ENCODE measurements around the gene MRTFB. TPM values are rescaled to one million over a fixed set of nuclear protein-coding genes. Genes with fewer than 3 reads are reported as not detected.
"Not testable (repeated sequence)": the region's sequence is repeated elsewhere in the genome, so short reads cannot be mapped to it uniquely, and the experiment has no call there.

Gene MRTFB
- total RNA-seq, 4 donors from 2014 or later = 43.6 to 197 (median 65.5) TPM

GRCh38 chr16:14043278-14043677 lies 27.8 kb upstream of the MRTFB start:
- H3K4me3 ChIP-seq = no peak overlapping the region
- H3K36me3 ChIP-seq = no peaks in the 10 kb centered on the region
- no peak for DNase-seq (ENCODE audit: low spot score in 2 of 2)
- no peaks in the 10 kb centered on the region for H3K27me3 ChIP-seq
- 67% methylated on average over 6 of the region's 6 CpGs for WGBS
- TF ChIP-seq EP300 (IDR thresholded peaks at IDR 0.05) (no peak), POLR2AphosphoS5 (IDR thresholded peaks at IDR 0.05) (no peak), POLR2A (IDR thresholded peaks at IDR 0.05) (no peak), CTCF (IDR thresholded peaks at IDR 0.05) (no peak)
- H3K27ac ChIP-seq = peak overlapping the region; percentile 35
- H3K9me3 ChIP-seq = peaks cover 3% of the 10 kb centered on the region
- no peaks in the 10 kb centered on the region for H3K4me1 ChIP-seq

DNA sequence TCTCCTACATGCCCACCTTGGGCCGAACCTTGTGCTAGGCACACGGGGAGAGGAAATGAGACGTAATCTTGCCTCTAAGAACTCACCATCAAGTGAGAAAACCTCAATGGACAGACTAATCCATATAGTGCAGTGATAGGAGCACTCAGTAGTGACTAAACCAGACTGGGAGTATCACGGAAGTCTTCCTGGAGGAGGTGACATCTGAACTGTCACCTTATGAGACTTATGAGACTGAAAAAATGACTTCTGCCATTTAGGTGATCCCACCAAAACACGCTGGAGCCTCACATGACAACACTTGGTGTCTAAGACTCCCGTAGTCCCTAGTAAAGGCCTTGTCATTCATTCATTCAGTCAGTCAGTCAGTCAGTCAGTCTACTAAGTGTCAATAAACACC lies 27.3 kb upstream of the MRTFB start:
- H3K4me1 ChIP-seq = no peaks in the 10 kb centered on the region
- peaks cover 3% of the 10 kb centered on the region for H3K9me3 ChIP-seq
- no peak for TF ChIP-seq POLR2A (IDR thresholded peaks at IDR 0.05)
- no peak for TF ChIP-seq EP300 (IDR thresholded peaks at IDR 0.05)
- no peak for TF ChIP-seq POLR2AphosphoS5 (IDR thresholded peaks at IDR 0.05)
- TF ChIP-seq CTCF (IDR thresholded peaks at IDR 0.05) = no peak
- no peak for DNase-seq (ENCODE audit: low spot score in 2 of 2)
- H3K36me3 ChIP-seq = no peaks in the 10 kb centered on the region
- peak overlapping the region; percentile 35 for H3K27ac ChIP-seq
- H3K4me3 ChIP-seq = no peak overlapping the region
- 96% methylated on average over 6 of the region's 6 CpGs for WGBS
- no peaks in the 10 kb centered on the region for H3K27me3 ChIP-seq

DNA sequence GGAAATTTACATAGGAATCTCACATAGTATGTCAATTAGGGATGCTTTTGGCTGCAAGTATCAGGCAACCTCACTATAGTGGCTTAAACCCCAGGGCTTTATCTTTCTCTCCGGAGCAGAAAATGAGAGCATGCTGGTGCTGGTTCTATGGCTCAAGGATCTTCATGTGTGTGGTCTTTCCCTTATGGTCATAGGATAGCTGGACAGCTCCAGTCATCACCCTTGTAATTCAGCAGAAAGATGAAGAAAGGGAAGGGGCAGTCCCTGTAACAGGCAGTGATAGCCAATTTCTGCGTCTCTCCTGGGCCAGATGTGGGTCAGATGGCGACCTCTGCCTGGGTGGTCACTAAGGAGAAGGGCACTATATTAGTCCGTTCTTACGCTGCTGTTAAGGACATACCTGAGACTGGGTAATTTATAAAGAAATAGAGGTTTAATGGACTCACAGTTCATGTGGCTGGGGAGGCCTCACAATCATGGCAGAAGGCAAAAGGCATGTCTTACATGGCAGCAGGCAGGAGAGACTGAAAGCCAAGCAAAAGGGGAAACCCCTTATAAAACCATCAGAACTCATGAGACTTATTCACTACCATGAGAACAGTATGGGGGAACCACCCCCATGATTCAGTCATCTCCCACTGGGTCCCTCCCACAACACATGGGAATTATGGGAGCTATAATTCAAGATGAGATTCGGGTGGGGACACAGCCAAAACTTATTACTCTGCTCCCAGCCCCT lies 23.8 kb upstream of the MRTFB start:
- H3K4me3 ChIP-seq, H3K36me3 ChIP-seq, H3K27me3 ChIP-seq, H3K27ac ChIP-seq, H3K9me3 ChIP-seq, H3K4me1 ChIP-seq: not testable (repeated sequence)
- peak in 1 of 2 donors; percentile 5 for DNase-seq (ENCODE audit: low spot score in 2 of 2)
- WGBS = 89% methylated on average over 6 of the region's 6 CpGs

GRCh38 chr16:14050291-14051027 lies 20.7 kb upstream of the MRTFB start:
- no peaks in the 10 kb centered on the region for H3K9me3 ChIP-seq
- H3K36me3 ChIP-seq = no peaks in the 10 kb centered on the region
- DNase-seq (ENCODE audit: low spot score in 2 of 2) = peak in 1 of 2 donors; percentile 28
- no peaks in the 10 kb centered on the region for H3K27me3 ChIP-seq
- no peak overlapping the region for H3K27ac ChIP-seq
- 36% methylated on average over 10 of the region's 10 CpGs for WGBS
- TF ChIP-seq CTCF (IDR thresholded peaks at IDR 0.05) (no peak), EP300 (IDR thresholded peaks at IDR 0.05) (no peak), POLR2A (IDR thresholded peaks at IDR 0.05) (no peak), POLR2AphosphoS5 (IDR thresholded peaks at IDR 0.05) (no peak)
- H3K4me3 ChIP-seq = no peak overlapping the region
- H3K4me1 ChIP-seq = no peaks in the 10 kb centered on the region

GRCh38 chr16:14051103-14051729 lies 19.9 kb upstream of the MRTFB start:
- no peak overlapping the region for H3K4me3 ChIP-seq
- H3K9me3 ChIP-seq = no peaks in the 10 kb centered on the region
- H3K27ac ChIP-seq = no peak overlapping the region
- no peaks in the 10 kb centered on the region for H3K36me3 ChIP-seq
- no peaks in the 10 kb centered on the region for H3K4me1 ChIP-seq
- TF ChIP-seq CTCF (IDR thresholded peaks at IDR 0.05) = no peak
- TF ChIP-seq EP300 (IDR thresholded peaks at IDR 0.05) = no peak
- no peak for TF ChIP-seq POLR2AphosphoS5 (IDR thresholded peaks at IDR 0.05)
- no peak for TF ChIP-seq POLR2A (IDR thresholded peaks at IDR 0.05)
- no peak for DNase-seq (ENCODE audit: low spot score in 2 of 2)
- 94% methylated on average over 5 of the region's 5 CpGs for WGBS
- H3K27me3 ChIP-seq = no peaks in the 10 kb centered on the region

All from suprapubic skin (tissue), 4 donors.